DND-41 (cell line): Measurements from ENCODE around the gene DHX36.

Source experiments
- ATAC-seq: fragments of 200-7000 bp; cut with Tn5 transposase; 3 replicates; pipeline ENCODE4 v1.9.1; 2021; ENCODE audit warnings: low read depth; ENCODE audit not compliant: insufficient read depth
- DNase-seq: peaks from one replicate; pipeline ENCODE4 v3.0.0-alpha.2; 2020
- H2AFZ ChIP-seq: 2 replicates; pipeline ENCODE4 v1.6.0; 2012; ENCODE audit warnings: low read depth, low read length
- H3K27ac ChIP-seq: 2 replicates; pipeline ENCODE4 v1.5.1; 2012; ENCODE audit warnings: low read length, inconsistent platforms
- H3K27me3 ChIP-seq: fragments of 200-600 bp; sonication (generic); 2 replicates; pipeline ENCODE4 v1.6.0; 2012; ENCODE audit warnings: low read length, mild to moderate bottlenecking, inconsistent platforms; ENCODE audit not compliant: insufficient read depth, poor library complexity
- H3K36me3 ChIP-seq: 2 replicates; pipeline ENCODE4 v1.5.1; 2012; ENCODE audit warnings: low read length, inconsistent platforms; ENCODE audit not compliant: insufficient read depth
- H3K4me1 ChIP-seq: 2 replicates; pipeline ENCODE4 v1.5.1; 2012; ENCODE audit warnings: mild to moderate bottlenecking, low read length; ENCODE audit not compliant: insufficient read depth
- H3K4me2 ChIP-seq: 2 replicates; pipeline ENCODE4 v1.6.0; 2012; ENCODE audit warnings: mild to moderate bottlenecking, moderate library complexity, low read length, inconsistent platforms; ENCODE audit not compliant: insufficient read depth
- H3K4me3 ChIP-seq, 2 experiments: fragments of 200-600 bp in 1 of 2; shearing (Covaris generic) in 1 of 2; 2 replicates each; pipeline ENCODE4 v1.5.1; 2012 to 2016; ENCODE audit warnings: inconsistent platforms in 2 of 2, low read length in 2 of 2, mild to moderate bottlenecking in 2 of 2, low read depth in 1 of 2, moderate library complexity in 1 of 2
- H3K79me2 ChIP-seq: 2 replicates; pipeline ENCODE4 v1.6.0; 2012; ENCODE audit warnings: low read length, inconsistent platforms; ENCODE audit not compliant: insufficient read depth
- H3K9ac ChIP-seq: 2 replicates; pipeline ENCODE4 v1.6.0; 2012; ENCODE audit warnings: low read depth, mild to moderate bottlenecking, inconsistent platforms, low read length, moderate library complexity
- H3K9me3 ChIP-seq: 2 replicates; pipeline ENCODE4 v1.5.1; 2012; ENCODE audit warnings: low read length, moderate library complexity, mild to moderate bottlenecking, inconsistent platforms; ENCODE audit not compliant: insufficient read depth, severe bottlenecking
- H4K20me1 ChIP-seq: 2 replicates; pipeline ENCODE4 v1.6.0; 2012; ENCODE audit warnings: low read length; ENCODE audit not compliant: insufficient read depth
- CTCF ChIP-seq: IDR thresholded peaks from 2 replicates; pipeline ENCODE4 v1.5.1; 2012; ENCODE audit warnings: borderline replicate concordance, low read length, moderate library complexity, mild to moderate bottlenecking; ENCODE audit not compliant: poor library complexity, severe bottlenecking; ENCODE audit errors: extremely low read depth
- EZH2 ChIP-seq: IDR thresholded peaks from 3 replicates; pipeline ENCODE4 v1.6.1; 2012; ENCODE audit warnings: borderline replicate concordance, low read depth, mild to moderate bottlenecking, moderate library complexity, low read length, inconsistent platforms; ENCODE audit not compliant: severe bottlenecking

Gene DHX36

GRCh38 chr3:154235330-154235729 is 89.0 kb downstream of the DHX36 start:
- H3K36me3 ChIP-seq: no peaks in the 10 kb centered on the region
- no peaks in the 10 kb centered on the region for H3K9me3 ChIP-seq
- no peak for TF ChIP-seq CTCF
- TF ChIP-seq EZH2: no peak
- no peaks in the 10 kb centered on the region for H3K4me1 ChIP-seq
- ATAC-seq (no peak), DNase-seq (no peak)
- no peak overlapping the region for H3K4me2 ChIP-seq
- no peak overlapping the region for H3K9ac ChIP-seq
- peaks cover 4% of the 10 kb centered on the region for H3K27me3 ChIP-seq
- no peak overlapping the region for H3K27ac ChIP-seq
- no peaks in the 10 kb centered on the region for H3K79me2 ChIP-seq
- H3K4me3 ChIP-seq: no peak overlapping the region
- H4K20me1 ChIP-seq: no peaks in the 10 kb centered on the region
- no peak overlapping the region for H2AFZ ChIP-seq

- Histone ChIP-seq H3K27ac (no peak overlapping the region), H3K27me3 (peaks cover 9% of the 10 kb centered on the region), H3K4me2 (no peak overlapping the region), H3K9ac (no peak overlapping the region), H3K4me1 (no peaks in the 10 kb centered on the region), H4K20me1 (no peaks in the 10 kb centered on the region), H3K4me3 (no peak overlapping the region), H3K79me2 (no peaks in the 10 kb centered on the region), H3K9me3 (no peaks in the 10 kb centered on the region), H2AFZ (no peak overlapping the region), H3K36me3 (no peaks in the 10 kb centered on the region)
- no peak for DNase-seq
- no peak for TF ChIP-seq CTCF
- TF ChIP-seq EZH2: no peak
- ATAC-seq: no peak
Measured at GRCh38 chr3:154229217-154229590, 95.1 kb downstream of the DHX36 start.

GRCh38 chr3:154228561-154229216 is 95.6 kb downstream of the DHX36 start:
- Histone ChIP-seq H4K20me1 (no peaks in the 10 kb centered on the region), H3K9ac (no peak overlapping the region), H3K27ac (no peak overlapping the region), H3K79me2 (no peaks in the 10 kb centered on the region), H3K4me3 (no peak overlapping the region), H3K4me2 (no peak overlapping the region), H3K4me1 (no peaks in the 10 kb centered on the region), H3K27me3 (peaks cover 9% of the 10 kb centered on the region), H3K36me3 (no peaks in the 10 kb centered on the region), H3K9me3 (no peaks in the 10 kb centered on the region), H2AFZ (no peak overlapping the region; the same call in 1 of the 2 replicates)
- ATAC-seq (no peak), DNase-seq (no peak)
- TF ChIP-seq CTCF: no peak
- TF ChIP-seq EZH2: no peak
